ENCODE data around the gene DFFB. TPM values are rescaled to one million over a fixed set of nuclear protein-coding genes. Genes with fewer than 3 reads are reported as not detected.

Gene DFFB
- total and polyA plus RNA-seq, 2 of the 13 experiments (the other 11 are each of a cell fraction or from before 2014, with no cell fraction given) = 4.6 to 9.3 TPM

GRCh38 chr1:3900969-3901529, 43.8 kb downstream of the DFFB start (continued):
- no peak for TF ChIP-seq RERE (CRISPR knock-in tag; IDR thresholded peaks at IDR 0.05; ENCODE audit: low read depth)
- no peak for TF ChIP-seq HMG20B (CRISPR knock-in tag; conservative IDR thresholded peaks at IDR 0.05)
- no peak for TF ChIP-seq TCF7 (IDR thresholded peaks at IDR 0.05; ENCODE audit: low read depth)
- TF ChIP-seq ZNF24 (IDR thresholded peaks at IDR 0.05) = no peak
- no peak; the same call in 1 of the 2 replicates for TF ChIP-seq ZNF383 (CRISPR knock-in tag; IDR thresholded peaks at IDR 0.05; ENCODE audit: borderline replicate concordance)
- no peak for TF ChIP-seq ZUFSP (CRISPR knock-in tag; IDR thresholded peaks at IDR 0.05; ENCODE audit: borderline replicate concordance)
- TF ChIP-seq MATR3 (CRISPR knock-in tag; IDR thresholded peaks at IDR 0.05) = no peak
- no peak for TF ChIP-seq IRF1 (CRISPR knock-in tag; IDR thresholded peaks at IDR 0.05; ENCODE audit: low read depth)
- TF ChIP-seq TBX3 (IDR thresholded peaks at IDR 0.05; ENCODE audit: borderline replicate concordance) = no peak
- TF ChIP-seq ZNF549 (CRISPR knock-in tag; IDR thresholded peaks at IDR 0.05) = no peak
- TF ChIP-seq RBM39 (IDR thresholded peaks at IDR 0.05; ENCODE audit: low read depth, low read length, poor library complexity, severe bottlenecking) = no peak
- no peak for TF ChIP-seq ZFP41 (CRISPR knock-in tag; IDR thresholded peaks at IDR 0.05; ENCODE audit: borderline replicate concordance)
- no peak for TF ChIP-seq RBM22 (optimal IDR thresholded peaks at IDR 0.05; ENCODE audit: low read length)
- TF ChIP-seq ZNF337 (CRISPR knock-in tag; IDR thresholded peaks at IDR 0.05; ENCODE audit: borderline replicate concordance, low read depth) = no peak
- no peak; the same call in 1 of the 2 replicates for TF ChIP-seq NFKB2 (CRISPR knock-in tag; IDR thresholded peaks at IDR 0.05; ENCODE audit: borderline replicate concordance)
- no peak for TF ChIP-seq ZNF260 (CRISPR knock-in tag; IDR thresholded peaks at IDR 0.05; ENCODE audit: borderline replicate concordance, low read depth)
- no peak for TF ChIP-seq CEBPZ (IDR thresholded peaks at IDR 0.05; ENCODE audit: low read length)

Measured in HepG2 (cell line).